Liver (tissue), 3 donors: ENCODE results near the gene CCDC97.

Source experiments
- ATF3 ChIP-seq: IDR thresholded peaks from 2 replicates; pipeline ENCODE4 v1.6.1; 2016; ENCODE audit warnings: antibody characterized with exemption
- CTCF ChIP-seq: fragments of 150-350 bp; IDR thresholded peaks from 2 replicates; pipeline ENCODE4 v1.5.1; 2017; ENCODE audit warnings: improper control_type of control experiment, low read depth, low read length; ENCODE audit not compliant: missing input control
- FOXA1 ChIP-seq: IDR thresholded peaks from 2 replicates; pipeline ENCODE4 v1.6.1; 2016; ENCODE audit warnings: antibody characterized with exemption
- FOXA2 ChIP-seq: IDR thresholded peaks from 2 replicates; pipeline ENCODE4 v1.6.1; 2016; ENCODE audit warnings: antibody characterized with exemption
- GABPA ChIP-seq, 2 donors: IDR thresholded peaks in 1 of 2; conservative IDR thresholded peaks in 1 of 2; 2 replicates each; pipeline ENCODE4 v1.6.1; 2016; ENCODE audit warnings: antibody characterized with exemption in 2 of 2, mild to moderate bottlenecking in 1 of 2, moderate library complexity in 1 of 2
- HNF4G ChIP-seq: IDR thresholded peaks from 2 replicates; pipeline ENCODE4 v1.6.1; 2016; ENCODE audit warnings: antibody characterized with exemption
- MAX ChIP-seq: IDR thresholded peaks from 2 replicates; pipeline ENCODE4 v1.6.1; 2016; ENCODE audit warnings: antibody characterized with exemption
- NR2F2 ChIP-seq: IDR thresholded peaks from 2 replicates; pipeline ENCODE4 v1.6.1; 2016; ENCODE audit warnings: antibody characterized with exemption
- RAD21 ChIP-seq, 2 donors: IDR thresholded peaks; 2 replicates each; pipeline ENCODE4 v1.6.1; 2016; ENCODE audit warnings: antibody characterized with exemption in 2 of 2, mild to moderate bottlenecking in 2 of 2
- REST ChIP-seq: IDR thresholded peaks from 2 replicates; pipeline ENCODE4 v1.6.1; 2016; ENCODE audit warnings: antibody characterized with exemption, mild to moderate bottlenecking
- SP1 ChIP-seq: IDR thresholded peaks from 2 replicates; pipeline ENCODE4 v1.6.1; 2018; ENCODE audit warnings: antibody characterized with exemption, mild to moderate bottlenecking
- TAF1 ChIP-seq: conservative IDR thresholded peaks from 2 replicates; pipeline ENCODE4 v1.6.1; 2016; ENCODE audit warnings: antibody characterized with exemption, mild to moderate bottlenecking
- donor health status: healthy.
- donor health status: healthy.

GRCh38 chr19:41302624-41303351 is 7.2 kb upstream of the CCDC97 start:
- TF ChIP-seq HNF4G (no peak), CTCF (no peak), SP1 (no peak), GABPA (IDR thresholded peaks at IDR 0.05 in 1 of 2, conservative IDR thresholded peaks at IDR 0.05 in 1 of 2) (no peak), MAX (no peak), FOXA2 (no peak), TAF1 (no peak), ATF3 (no peak), RAD21 (IDR thresholded peaks at IDR 0.05) (no peak), NR2F2 (no peak), REST (no peak), FOXA1 (no peak)
